HepG2 (cell line): ENCODE data around the gene RTKN2. TPM values are rescaled to one million over a fixed set of nuclear protein-coding genes. Genes with fewer than 3 reads are reported as not detected.

Source experiments
- ATAD3A ChIP-seq: sonication (generic); formaldehyde crosslinking; IDR thresholded peaks from 2 replicates; pipeline ENCODE4 v1.4.0; 2020; ENCODE audit warnings: missing genetic modification reagents
- CBFB ChIP-seq: sonication (generic); formaldehyde crosslinking; IDR thresholded peaks from 2 replicates; pipeline ENCODE4 v1.4.0; 2020; ENCODE audit warnings: missing genetic modification reagents
- DR1 ChIP-seq: sonication (generic); formaldehyde crosslinking; IDR thresholded peaks from 2 replicates; pipeline ENCODE4 v1.8.0; 2021; ENCODE audit warnings: mild to moderate bottlenecking, missing genetic modification reagents, inconsistent platforms
- ELF4 ChIP-seq: sonication (generic); formaldehyde crosslinking; IDR thresholded peaks from 2 replicates; pipeline ENCODE4 v1.5.0; 2020; ENCODE audit warnings: missing genetic modification reagents, mild to moderate bottlenecking, moderate library complexity, borderline replicate concordance
- MTF1 ChIP-seq: sonication (generic); formaldehyde crosslinking; IDR thresholded peaks from 2 replicates; pipeline ENCODE4 v1.5.0; 2020; ENCODE audit warnings: missing genetic modification reagents
- RBAK ChIP-seq: sonication (generic); formaldehyde crosslinking; IDR thresholded peaks from 2 replicates; pipeline ENCODE4 v1.5.1; 2020; ENCODE audit warnings: mild to moderate bottlenecking, missing genetic modification reagents
- REST ChIP-seq, 2 experiments: IDR thresholded peaks; 2 replicates each; pipeline ENCODE4 v1.6.1; 2011 to 2012; ENCODE audit warnings: low read length in 2 of 2, borderline replicate concordance in 1 of 2, low read depth in 1 of 2, mild to moderate bottlenecking in 1 of 2, moderate library complexity in 1 of 2
- SKI ChIP-seq: fragments of 450-650 bp; IDR thresholded peaks from one replicate; pipeline ENCODE4 v1.6.1; 2018; ENCODE audit warnings: mild to moderate bottlenecking; ENCODE audit not compliant: partially characterized antibody
- ZNF234 ChIP-seq: sonication (generic); formaldehyde crosslinking; conservative IDR thresholded peaks from 2 replicates; pipeline ENCODE4 v1.5.1; 2020; ENCODE audit warnings: mild to moderate bottlenecking, missing genetic modification reagents
- ZNF263 ChIP-seq: sonication (generic); formaldehyde crosslinking; IDR thresholded peaks from 2 replicates; pipeline ENCODE4 v1.4.0; 2020; ENCODE audit warnings: missing genetic modification reagents
- ZNF572 ChIP-seq: sonication (generic); formaldehyde crosslinking; IDR thresholded peaks from 2 replicates; pipeline ENCODE4 v1.5.1; 2020; ENCODE audit warnings: mild to moderate bottlenecking, missing genetic modification reagents
- polyA plus RNA-seq, 8 experiments: library from polyadenylated mRNA; depleted of rRNA in 3 of 8; stranded (reverse) in 7 of 8; unstranded in 1 of 8; fragments of >200 nt; fragmentation: Illumina TruSeq in 4 of 8; extraction: Trizol in 4 of 8; gene quantifications; 2 replicates each; pipeline versions ENCODE4 v1.2.1 to v1.2.3, GENCODE V29; 2011 to 2016; ENCODE audit warnings: low read depth in 4 of 8, missing spikeins in 1 of 8, mixed read lengths in 1 of 8; ENCODE audit not compliant: insufficient read depth in 1 of 8
- total RNA-seq, 5 experiments: library from RNA; depleted of rRNA; stranded (reverse); fragments of >200 nt; fragmentation: Illumina TruSeq; extraction: Trizol; gene quantifications; 2 replicates each; pipeline ENCODE4 v1.2.3, GENCODE V29; 2016; ENCODE audit warnings: low read depth in 1 of 5
- TF ChIP-seq, protein P1 (sequence below): sonication (generic); formaldehyde crosslinking; IDR thresholded peaks from 2 replicates; pipeline ENCODE4 v1.5.1; 2020; ENCODE audit warnings: missing genetic modification reagents, mild to moderate bottlenecking, borderline replicate concordance
- TF ChIP-seq, protein P2 (sequence below): sonication (generic); formaldehyde crosslinking; IDR thresholded peaks from one replicate; pipeline ENCODE4 v1.5.1; 2020; ENCODE audit warnings: mild to moderate bottlenecking, missing genetic modification reagents; ENCODE audit errors: not compliant biosample characterization
- TF ChIP-seq, protein P3 (sequence below): IDR thresholded peaks from 2 replicates; pipeline ENCODE4 v1.6.1; 2016; ENCODE audit warnings: missing compliant biosample characterization, missing genetic modification reagents, borderline replicate concordance

The RTKN2 gene
- total and polyA plus RNA-seq, 2 of the 13 experiments (the other 11 are each of a cell fraction or from before 2014, with no cell fraction given), result 2.2 to 7.0 TPM

DNA sequence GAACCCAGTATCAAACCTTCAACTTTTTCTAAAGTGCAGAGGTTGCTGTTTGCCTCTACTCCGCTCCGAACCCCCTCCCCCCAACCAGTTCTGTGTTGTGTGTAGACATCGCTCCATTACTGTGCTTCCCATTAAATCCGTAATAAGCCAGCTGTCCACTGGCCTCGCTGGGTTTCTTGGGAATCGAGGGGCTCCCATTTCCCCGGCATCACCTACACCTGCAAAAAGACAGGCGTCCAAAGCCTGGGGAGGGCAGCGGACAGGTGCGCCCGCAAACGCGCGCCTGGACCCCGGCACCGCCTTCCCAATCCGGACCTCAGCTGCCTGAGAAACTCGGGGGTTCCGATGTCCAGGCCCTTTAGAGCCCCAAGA lies 631 bp downstream of the RTKN2 start (continued):
- 0 out of 2 replicates have a peak, but pooled peaks have one; percentile 53 for TF ChIP-seq ELF4 (CRISPR knock-in tag)
- no peak for TF ChIP-seq REST (IDR thresholded peaks at IDR 0.05; ENCODE audit: borderline replicate concordance in 1 of 2, low read depth in 1 of 2, low read length in 2 of 2)
- TF ChIP-seq SKI, result no peak
- TF ChIP-seq MTF1 (CRISPR knock-in tag), result no peak
- no peak for TF ChIP-seq RBAK (CRISPR knock-in tag)
- TF ChIP-seq DR1 (CRISPR knock-in tag), result no peak
- TF ChIP-seq, protein P1, sequence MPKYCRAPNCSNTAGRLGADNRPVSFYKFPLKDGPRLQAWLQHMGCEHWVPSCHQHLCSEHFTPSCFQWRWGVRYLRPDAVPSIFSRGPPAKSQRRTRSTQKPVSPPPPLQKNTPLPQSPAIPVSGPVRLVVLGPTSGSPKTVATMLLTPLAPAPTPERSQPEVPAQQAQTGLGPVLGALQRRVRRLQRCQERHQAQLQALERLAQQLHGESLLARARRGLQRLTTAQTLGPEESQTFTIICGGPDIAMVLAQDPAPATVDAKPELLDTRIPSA (CRISPR knock-in tag), result 0 out of 2 replicates have a peak, but pooled peaks have one; percentile 9
- TF ChIP-seq, protein P2, sequence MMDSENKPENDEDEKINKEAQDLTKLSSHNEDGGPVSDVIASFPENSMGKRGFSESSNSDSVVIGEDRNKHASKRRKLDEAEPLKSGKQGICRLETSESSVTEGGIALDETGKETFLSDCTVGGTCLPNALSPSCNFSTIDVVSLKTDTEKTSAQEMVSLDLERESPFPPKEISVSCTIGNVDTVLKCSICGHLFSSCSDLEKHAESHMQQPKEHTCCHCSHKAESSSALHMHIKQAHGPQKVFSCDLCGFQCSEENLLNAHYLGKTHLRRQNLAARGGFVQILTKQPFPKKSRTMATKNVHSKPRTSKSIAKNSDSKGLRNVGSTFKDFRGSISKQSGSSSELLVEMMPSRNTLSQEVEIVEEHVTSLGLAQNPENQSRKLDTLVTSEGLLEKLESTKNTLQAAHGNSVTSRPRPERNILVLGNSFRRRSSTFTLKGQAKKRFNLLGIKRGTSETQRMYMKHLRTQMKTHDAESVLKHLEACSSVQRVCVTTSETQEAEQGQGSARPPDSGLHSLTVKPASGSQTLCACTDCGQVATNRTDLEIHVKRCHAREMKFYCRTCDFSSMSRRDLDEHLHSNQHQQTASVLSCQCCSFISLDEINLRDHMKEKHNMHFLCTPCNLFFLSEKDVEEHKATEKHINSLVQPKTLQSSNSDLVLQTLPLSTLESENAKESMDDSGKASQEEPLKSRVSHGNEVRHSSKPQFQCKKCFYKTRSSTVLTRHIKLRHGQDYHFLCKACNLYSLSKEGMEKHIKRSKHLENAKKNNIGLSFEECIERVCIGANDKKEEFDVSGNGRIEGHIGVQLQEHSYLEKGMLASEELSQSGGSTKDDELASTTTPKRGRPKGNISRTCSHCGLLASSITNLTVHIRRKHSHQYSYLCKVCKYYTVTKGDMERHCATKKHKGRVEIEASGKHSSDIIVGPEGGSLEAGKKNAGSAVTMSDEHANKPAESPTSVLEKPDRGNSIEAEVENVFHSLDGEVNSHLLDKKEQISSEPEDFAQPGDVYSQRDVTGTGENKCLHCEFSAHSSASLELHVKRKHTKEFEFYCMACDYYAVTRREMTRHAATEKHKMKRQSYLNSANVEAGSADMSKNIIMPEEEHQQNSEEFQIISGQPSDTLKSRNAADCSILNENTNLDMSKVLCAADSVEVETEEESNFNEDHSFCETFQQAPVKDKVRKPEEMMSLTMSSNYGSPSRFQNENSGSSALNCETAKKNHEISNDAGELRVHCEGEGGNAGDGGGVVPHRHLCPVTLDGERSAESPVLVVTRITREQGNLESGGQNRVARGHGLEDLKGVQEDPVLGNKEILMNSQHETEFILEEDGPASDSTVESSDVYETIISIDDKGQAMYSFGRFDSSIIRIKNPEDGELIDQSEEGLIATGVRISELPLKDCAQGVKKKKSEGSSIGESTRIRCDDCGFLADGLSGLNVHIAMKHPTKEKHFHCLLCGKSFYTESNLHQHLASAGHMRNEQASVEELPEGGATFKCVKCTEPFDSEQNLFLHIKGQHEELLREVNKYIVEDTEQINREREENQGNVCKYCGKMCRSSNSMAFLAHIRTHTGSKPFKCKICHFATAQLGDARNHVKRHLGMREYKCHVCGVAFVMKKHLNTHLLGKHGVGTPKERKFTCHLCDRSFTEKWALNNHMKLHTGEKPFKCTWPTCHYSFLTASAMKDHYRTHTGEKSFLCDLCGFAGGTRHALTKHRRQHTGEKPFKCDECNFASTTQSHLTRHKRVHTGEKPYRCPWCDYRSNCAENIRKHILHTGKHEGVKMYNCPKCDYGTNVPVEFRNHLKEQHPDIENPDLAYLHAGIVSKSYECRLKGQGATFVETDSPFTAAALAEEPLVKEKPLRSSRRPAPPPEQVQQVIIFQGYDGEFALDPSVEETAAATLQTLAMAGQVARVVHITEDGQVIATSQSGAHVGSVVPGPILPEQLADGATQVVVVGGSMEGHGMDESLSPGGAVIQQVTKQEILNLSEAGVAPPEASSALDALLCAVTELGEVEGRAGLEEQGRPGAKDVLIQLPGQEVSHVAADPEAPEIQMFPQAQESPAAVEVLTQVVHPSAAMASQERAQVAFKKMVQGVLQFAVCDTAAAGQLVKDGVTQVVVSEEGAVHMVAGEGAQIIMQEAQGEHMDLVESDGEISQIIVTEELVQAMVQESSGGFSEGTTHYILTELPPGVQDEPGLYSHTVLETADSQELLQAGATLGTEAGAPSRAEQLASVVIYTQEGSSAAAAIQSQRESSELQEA (CRISPR knock-in tag), result no peak
- TF ChIP-seq, protein P3, sequence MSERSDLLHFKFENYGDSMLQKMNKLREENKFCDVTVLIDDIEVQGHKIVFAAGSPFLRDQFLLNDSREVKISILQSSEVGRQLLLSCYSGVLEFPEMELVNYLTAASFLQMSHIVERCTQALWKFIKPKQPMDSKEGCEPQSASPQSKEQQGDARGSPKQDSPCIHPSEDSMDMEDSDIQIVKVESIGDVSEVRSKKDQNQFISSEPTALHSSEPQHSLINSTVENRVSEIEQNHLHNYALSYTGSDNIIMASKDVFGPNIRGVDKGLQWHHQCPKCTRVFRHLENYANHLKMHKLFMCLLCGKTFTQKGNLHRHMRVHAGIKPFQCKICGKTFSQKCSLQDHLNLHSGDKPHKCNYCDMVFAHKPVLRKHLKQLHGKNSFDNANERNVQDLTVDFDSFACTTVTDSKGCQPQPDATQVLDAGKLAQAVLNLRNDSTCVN (CRISPR knock-in tag), result no peak
- no peak for TF ChIP-seq CBFB
- no peak for TF ChIP-seq ZNF263 (CRISPR knock-in tag)
- TF ChIP-seq ZNF234 (CRISPR knock-in tag), result no peak
- TF ChIP-seq ZNF572 (CRISPR knock-in tag), result 0 out of 2 replicates have a peak, but pooled peaks have one; percentile 69
- no peak for TF ChIP-seq ATAD3A (CRISPR knock-in tag)
